OCI-LY3 (cell line): ENCODE results near the gene CACNA1B.

Source experiments
- EZH2phosphoT487 ChIP-seq: fragments of 200-600 bp; shearing (Covaris generic); IDR thresholded peaks from 2 replicates; pipeline ENCODE4 v1.6.1; 2018; ENCODE audit warnings: antibody characterized with exemption, mixed run types, low read depth
- TF ChIP-seq, protein P1 (sequence below): fragments of 200-600, 300-600 bp; sonication (generic); IDR thresholded peaks from 2 replicates; pipeline ENCODE4 v1.5.1; 2014; ENCODE audit warnings: antibody characterized with exemption, low read length, low read depth

DNA sequence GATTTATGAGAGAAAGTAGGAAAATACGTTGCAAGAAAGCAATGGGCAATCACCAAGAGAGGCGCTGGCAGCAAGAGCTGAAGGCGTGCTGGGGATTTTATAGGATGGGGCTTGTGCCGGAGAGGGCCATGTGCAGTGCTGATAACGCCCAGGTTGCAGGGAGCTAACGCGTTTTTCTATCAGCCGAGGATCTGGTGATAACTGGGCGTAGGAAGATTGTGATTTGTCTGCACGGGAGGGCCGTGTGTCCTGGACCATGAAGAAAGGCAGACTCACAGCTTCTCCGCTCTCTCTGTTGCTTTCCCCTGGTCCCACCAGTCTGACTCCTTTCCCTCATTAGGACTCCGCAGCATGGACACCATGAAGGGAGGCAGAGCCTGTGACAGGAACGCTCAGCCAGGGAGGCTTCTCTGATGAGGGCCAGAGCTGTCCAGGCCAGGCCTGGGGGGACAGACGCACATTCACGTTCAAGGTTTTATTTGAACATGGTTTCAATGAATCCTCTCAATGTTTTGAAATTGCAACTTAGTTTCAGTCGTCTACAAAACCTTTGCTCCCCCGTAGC is 11.9 kb upstream of the CACNA1B start:
- TF ChIP-seq, protein P1, sequence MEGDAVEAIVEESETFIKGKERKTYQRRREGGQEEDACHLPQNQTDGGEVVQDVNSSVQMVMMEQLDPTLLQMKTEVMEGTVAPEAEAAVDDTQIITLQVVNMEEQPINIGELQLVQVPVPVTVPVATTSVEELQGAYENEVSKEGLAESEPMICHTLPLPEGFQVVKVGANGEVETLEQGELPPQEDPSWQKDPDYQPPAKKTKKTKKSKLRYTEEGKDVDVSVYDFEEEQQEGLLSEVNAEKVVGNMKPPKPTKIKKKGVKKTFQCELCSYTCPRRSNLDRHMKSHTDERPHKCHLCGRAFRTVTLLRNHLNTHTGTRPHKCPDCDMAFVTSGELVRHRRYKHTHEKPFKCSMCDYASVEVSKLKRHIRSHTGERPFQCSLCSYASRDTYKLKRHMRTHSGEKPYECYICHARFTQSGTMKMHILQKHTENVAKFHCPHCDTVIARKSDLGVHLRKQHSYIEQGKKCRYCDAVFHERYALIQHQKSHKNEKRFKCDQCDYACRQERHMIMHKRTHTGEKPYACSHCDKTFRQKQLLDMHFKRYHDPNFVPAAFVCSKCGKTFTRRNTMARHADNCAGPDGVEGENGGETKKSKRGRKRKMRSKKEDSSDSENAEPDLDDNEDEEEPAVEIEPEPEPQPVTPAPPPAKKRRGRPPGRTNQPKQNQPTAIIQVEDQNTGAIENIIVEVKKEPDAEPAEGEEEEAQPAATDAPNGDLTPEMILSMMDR, result no peak
- no peak for TF ChIP-seq EZH2phosphoT487
